ENCODE results near the gene SPACA6.

SPACA6 gene

DNA sequence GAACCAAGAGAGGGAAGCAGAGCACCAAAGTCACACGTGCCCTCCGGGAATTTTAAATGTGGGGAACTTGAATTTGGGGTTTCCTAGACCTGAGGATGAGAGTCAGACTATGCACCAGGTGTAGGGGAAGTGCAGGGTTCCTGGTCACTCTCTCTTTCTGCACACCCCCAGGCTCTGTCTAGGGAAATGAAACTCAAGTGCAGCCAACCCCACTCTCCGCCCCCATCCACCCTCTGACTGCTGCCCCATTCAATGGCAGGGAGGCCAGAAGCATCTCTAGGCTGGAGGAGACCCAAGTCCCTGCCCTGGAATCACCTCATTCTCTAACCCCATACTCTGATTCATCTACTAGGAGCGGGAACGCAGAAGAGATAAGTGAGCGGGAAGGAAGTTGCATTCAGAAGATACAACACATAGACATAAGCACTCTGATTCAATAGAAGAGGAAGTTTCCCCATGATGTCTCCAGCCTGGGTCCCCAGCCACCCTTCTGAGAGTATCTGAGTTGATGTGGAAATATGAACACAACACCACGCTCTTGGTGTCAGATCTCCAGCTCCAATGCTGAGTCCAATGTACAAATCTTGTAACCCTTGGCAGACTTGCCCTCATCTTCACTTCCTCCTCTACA, 41.8 kb upstream of the SPACA6 start:
- no peak overlapping the region for H4K91ac ChIP-seq (ENCODE audit: low read length)
- 78% methylated on average over 4 of the region's 7 CpGs for WGBS
- H3K23ac ChIP-seq (ENCODE audit: low read length in 2 of 2): no peak overlapping the region
- H3K27ac ChIP-seq (ENCODE audit: low read length, poor library complexity, severe bottlenecking): no peak overlapping the region
- H3K4me1 ChIP-seq (ENCODE audit: control insufficient read depth, insufficient read depth, low read depth, low read length): no peaks in the 10 kb centered on the region
- H3K18ac ChIP-seq (ENCODE audit: low read depth in 1 of 2, low read length in 2 of 2): no peak overlapping the region
- no peak overlapping the region for H2BK12ac ChIP-seq (ENCODE audit: low read length in 2 of 2)
- H3K4me3 ChIP-seq (ENCODE audit: insufficient read depth in 1 of 2, low read depth in 1 of 2, low read length in 2 of 2): no peak overlapping the region
- no peak overlapping the region for H2BK5ac ChIP-seq (ENCODE audit: low read depth, low read length, poor library complexity, severe bottlenecking)
- no peak overlapping the region for H2BK120ac ChIP-seq (ENCODE audit: low read depth, low read length)
- H3K79me1 ChIP-seq (replicated peaks; ENCODE audit: low read length, poor library complexity, severe bottlenecking): no peaks in the 10 kb centered on the region
- H3K14ac ChIP-seq (ENCODE audit: low read length in 2 of 2): no peak overlapping the region
- no peaks in the 10 kb centered on the region for H3K36me3 ChIP-seq (ENCODE audit: control insufficient read depth in 1 of 2, insufficient read depth in 2 of 2, low read depth in 1 of 2, low read length in 2 of 2)
- H3K4me2 ChIP-seq (ENCODE audit: low read length, poor library complexity, severe bottlenecking): no peak overlapping the region
- H3K4ac ChIP-seq (ENCODE audit: low read depth in 1 of 2, low read length in 2 of 2): no peak overlapping the region
- no peak overlapping the region for H2BK15ac ChIP-seq (ENCODE audit: low read depth, poor library complexity, severe bottlenecking)
- no peak for DNase-seq
- no peak overlapping the region for H2AFZ ChIP-seq (ENCODE audit: low read depth, low read length)
- no peak overlapping the region for H3K9ac ChIP-seq (ENCODE audit: low read length)
- no peak overlapping the region for H4K8ac ChIP-seq (ENCODE audit: low read length)
- no peaks in the 10 kb centered on the region for H3K9me3 ChIP-seq (ENCODE audit: control insufficient read depth, low read length)
- H3K27me3 ChIP-seq (ENCODE audit: control insufficient read depth in 1 of 2, insufficient read depth in 1 of 2, low read length in 2 of 2): peaks cover 0 to 40% of the 10 kb centered on the region in 2 experiments
- no peak overlapping the region for H2AK5ac ChIP-seq (ENCODE audit: low read length, severe bottlenecking)

DNA sequence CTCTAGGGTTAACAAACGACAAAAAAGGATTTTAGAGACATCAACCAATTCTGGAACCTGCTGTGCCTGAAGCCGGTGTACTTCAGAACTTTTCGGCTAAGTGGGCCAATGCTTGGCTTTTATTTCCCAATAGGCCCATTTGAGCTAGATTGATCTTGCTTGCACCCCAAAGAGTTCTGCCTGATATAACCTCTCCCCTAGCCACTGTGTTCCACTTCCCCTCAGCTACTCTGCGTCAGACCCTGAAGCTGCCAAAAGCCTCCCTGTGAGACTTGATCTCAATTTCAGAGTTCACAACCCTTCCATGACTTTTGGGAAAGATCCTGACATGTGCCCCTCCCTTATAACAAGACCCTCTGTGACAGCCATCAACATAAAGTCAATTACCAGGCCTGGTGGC, 40.9 kb upstream of the SPACA6 start:
- no peak overlapping the region for H3K4me2 ChIP-seq (ENCODE audit: low read length, poor library complexity, severe bottlenecking)
- no peak overlapping the region for H4K91ac ChIP-seq (ENCODE audit: low read length)
- no peaks in the 10 kb centered on the region for H3K9me3 ChIP-seq (ENCODE audit: control insufficient read depth, low read length)
- H3K18ac ChIP-seq (ENCODE audit: low read depth in 1 of 2, low read length in 2 of 2): no peak overlapping the region
- no peak overlapping the region for H3K9ac ChIP-seq (ENCODE audit: low read length)
- no peak overlapping the region for H2BK12ac ChIP-seq (ENCODE audit: low read length in 2 of 2)
- H3K4ac ChIP-seq (ENCODE audit: low read depth in 1 of 2, low read length in 2 of 2): no peak overlapping the region
- no peak overlapping the region for H4K8ac ChIP-seq (ENCODE audit: low read length)
- H3K14ac ChIP-seq (ENCODE audit: low read length in 2 of 2): no peak overlapping the region
- H2AFZ ChIP-seq (ENCODE audit: low read depth, low read length): no peak overlapping the region
- no peak for DNase-seq
- no peaks in the 10 kb centered on the region for H3K79me1 ChIP-seq (replicated peaks; ENCODE audit: low read length, poor library complexity, severe bottlenecking)
- 78% methylated on average over 4 of the region's 4 CpGs for WGBS
- H2BK5ac ChIP-seq (ENCODE audit: low read depth, low read length, poor library complexity, severe bottlenecking): no peak overlapping the region
- H3K27ac ChIP-seq (ENCODE audit: low read length, poor library complexity, severe bottlenecking): no peak overlapping the region
- H2AK5ac ChIP-seq (ENCODE audit: low read length, severe bottlenecking): no peak overlapping the region
- H3K4me1 ChIP-seq (ENCODE audit: control insufficient read depth, insufficient read depth, low read depth, low read length): no peaks in the 10 kb centered on the region
- no peak overlapping the region for H2BK15ac ChIP-seq (ENCODE audit: low read depth, poor library complexity, severe bottlenecking)
- H3K36me3 ChIP-seq (ENCODE audit: control insufficient read depth in 1 of 2, insufficient read depth in 2 of 2, low read depth in 1 of 2, low read length in 2 of 2): no peaks in the 10 kb centered on the region
- peaks cover 0 to 35% of the 10 kb centered on the region in 2 experiments for H3K27me3 ChIP-seq (ENCODE audit: control insufficient read depth in 1 of 2, insufficient read depth in 1 of 2, low read length in 2 of 2)
- H2BK120ac ChIP-seq (ENCODE audit: low read depth, low read length): no peak overlapping the region
- H3K4me3 ChIP-seq (ENCODE audit: insufficient read depth in 1 of 2, low read depth in 1 of 2, low read length in 2 of 2): no peak overlapping the region
- H3K23ac ChIP-seq (ENCODE audit: low read length in 2 of 2): no peak overlapping the region

DNA sequence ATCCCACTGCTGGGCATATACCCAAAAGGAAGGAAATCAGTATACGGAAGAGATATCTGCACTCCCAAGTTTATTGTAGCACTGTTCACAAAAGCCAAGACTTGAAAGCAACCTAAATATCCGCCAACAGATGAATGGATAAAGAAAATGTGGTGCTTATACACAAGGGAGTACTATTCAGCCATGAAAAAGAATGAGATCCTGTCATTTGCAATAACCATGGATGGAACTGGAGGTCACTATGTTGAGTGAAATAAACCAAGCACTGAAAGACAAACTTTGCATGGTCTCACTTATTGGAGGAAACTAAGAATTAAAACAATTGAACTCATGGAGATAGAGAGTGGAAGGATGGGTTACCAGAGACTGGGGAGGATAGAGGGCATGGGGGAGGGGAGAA, 40.0 kb upstream of the SPACA6 start:
- Histone ChIP-seq H3K23ac (ENCODE audit: low read length in 2 of 2) (no peak overlapping the region), H3K36me3 (ENCODE audit: control insufficient read depth in 1 of 2, insufficient read depth in 2 of 2, low read depth in 1 of 2, low read length in 2 of 2) (no peaks in the 10 kb centered on the region), H2BK5ac (ENCODE audit: low read depth, low read length, poor library complexity, severe bottlenecking) (no peak overlapping the region), H3K27ac (ENCODE audit: low read length, poor library complexity, severe bottlenecking) (no peak overlapping the region), H2AK5ac (ENCODE audit: low read length, severe bottlenecking) (no peak overlapping the region), H3K9ac (ENCODE audit: low read length) (no peak overlapping the region), H3K79me1 (replicated peaks; ENCODE audit: low read length, poor library complexity, severe bottlenecking) (no peaks in the 10 kb centered on the region), H2BK12ac (ENCODE audit: low read length in 2 of 2) (no peak overlapping the region), H3K9me3 (ENCODE audit: control insufficient read depth, low read length) (no peaks in the 10 kb centered on the region), H3K4me3 (ENCODE audit: insufficient read depth in 1 of 2, low read depth in 1 of 2, low read length in 2 of 2) (no peak overlapping the region), H3K27me3 (ENCODE audit: control insufficient read depth in 1 of 2, insufficient read depth in 1 of 2, low read length in 2 of 2) (peaks cover 0 to 33% of the 10 kb centered on the region in 2 experiments), H3K4me2 (ENCODE audit: low read length, poor library complexity, severe bottlenecking) (no peak overlapping the region), H2AFZ (ENCODE audit: low read depth, low read length) (no peak overlapping the region), H3K4ac (ENCODE audit: low read depth in 1 of 2, low read length in 2 of 2) (no peak overlapping the region), H2BK120ac (ENCODE audit: low read depth, low read length) (no peak overlapping the region), H3K18ac (ENCODE audit: low read depth in 1 of 2, low read length in 2 of 2) (no peak overlapping the region), H3K4me1 (ENCODE audit: control insufficient read depth, insufficient read depth, low read depth, low read length) (no peaks in the 10 kb centered on the region), H3K14ac (ENCODE audit: low read length in 2 of 2) (no peak overlapping the region), H4K8ac (ENCODE audit: low read length) (no peak overlapping the region), H2BK15ac (ENCODE audit: low read depth, poor library complexity, severe bottlenecking) (no peak overlapping the region), H4K91ac (ENCODE audit: low read length) (no peak overlapping the region)
- no peak for DNase-seq
- 6% methylated on average over 2 of the region's 2 CpGs for WGBS

DNA sequence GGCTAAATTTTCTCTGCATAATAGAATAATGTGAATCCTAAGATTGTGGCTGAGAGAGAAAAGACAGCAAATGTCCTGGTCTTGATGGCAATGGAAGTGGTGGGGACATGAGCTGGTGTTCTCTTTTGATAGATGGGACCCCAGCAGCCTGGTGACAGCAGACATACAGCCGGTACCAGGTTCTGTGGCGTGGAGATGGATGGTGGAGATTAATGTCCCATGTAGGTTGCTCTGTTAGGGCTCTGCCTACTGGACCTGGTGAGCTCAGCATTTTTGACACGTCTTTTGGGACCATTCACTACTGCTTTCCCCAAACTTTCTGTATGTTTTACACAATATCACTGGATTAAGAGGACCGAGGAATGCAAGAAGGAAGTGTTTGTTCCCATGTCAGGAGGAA, 38.3 kb upstream of the SPACA6 start:
- Histone ChIP-seq H2AFZ (ENCODE audit: low read depth, low read length) (no peak overlapping the region), H2BK120ac (ENCODE audit: low read depth, low read length) (no peak overlapping the region), H3K4ac (ENCODE audit: low read depth in 1 of 2, low read length in 2 of 2) (no peak overlapping the region), H3K4me3 (ENCODE audit: insufficient read depth in 1 of 2, low read depth in 1 of 2, low read length in 2 of 2) (no peak overlapping the region), H3K18ac (ENCODE audit: low read depth in 1 of 2, low read length in 2 of 2) (no peak overlapping the region), H4K91ac (ENCODE audit: low read length) (no peak overlapping the region), H3K4me1 (ENCODE audit: control insufficient read depth, insufficient read depth, low read depth, low read length) (no peaks in the 10 kb centered on the region), H3K9ac (ENCODE audit: low read length) (no peak overlapping the region), H3K27ac (ENCODE audit: low read length, poor library complexity, severe bottlenecking) (no peak overlapping the region), H2BK5ac (ENCODE audit: low read depth, low read length, poor library complexity, severe bottlenecking) (no peak overlapping the region), H2BK15ac (ENCODE audit: low read depth, poor library complexity, severe bottlenecking) (no peak overlapping the region), H3K36me3 (ENCODE audit: control insufficient read depth in 1 of 2, insufficient read depth in 2 of 2, low read depth in 1 of 2, low read length in 2 of 2) (no peaks in the 10 kb centered on the region), H2BK12ac (ENCODE audit: low read length in 2 of 2) (no peak overlapping the region), H3K9me3 (ENCODE audit: control insufficient read depth, low read length) (no peaks in the 10 kb centered on the region), H2AK5ac (ENCODE audit: low read length, severe bottlenecking) (no peak overlapping the region), H3K27me3 (ENCODE audit: control insufficient read depth in 1 of 2, insufficient read depth in 1 of 2, low read length in 2 of 2) (peaks cover 0 to 23% of the 10 kb centered on the region in 2 experiments), H4K8ac (ENCODE audit: low read length) (no peak overlapping the region), H3K79me1 (replicated peaks; ENCODE audit: low read length, poor library complexity, severe bottlenecking) (no peaks in the 10 kb centered on the region), H3K4me2 (ENCODE audit: low read length, poor library complexity, severe bottlenecking) (no peak overlapping the region), H3K23ac (ENCODE audit: low read length in 2 of 2) (no peak overlapping the region), H3K14ac (ENCODE audit: low read length in 2 of 2) (no peak overlapping the region)
- DNase-seq: no peak
- 71% methylated on average over 3 of the region's 4 CpGs for WGBS
